H1 (cell line): ENCODE results near the gene NRXN3. TPM values are rescaled to one million over a fixed set of nuclear protein-coding genes. Genes with fewer than 3 reads are reported as not detected.

ENCODE experiments used
- CTCF ChIA-PET: fragments of 300-600 bp; sonication (Branson Sonifier 250); formaldehyde crosslinking; loops from one replicate; lab custom pipeline; 2021; ENCODE audit not compliant: partially characterized antibody; lab: Charles Lee
- POLR2A ChIA-PET: fragments of 300-600 bp; sonication (Branson Sonifier 250); formaldehyde crosslinking; loops from one replicate; lab custom pipeline; 2021; ENCODE audit warnings: inconsistent platforms; ENCODE audit not compliant: partially characterized antibody; lab: Charles Lee
- DNase-seq, 2 experiments: peaks; one replicate each; pipeline versions ENCODE4 v3.0.0 to v3.0.0-alpha.2; 2010 to 2022; ENCODE audit warnings: low spot score in 2 of 2, low read depth in 1 of 2, mixed read lengths in 1 of 2
- FAIRE-seq: peaks from 2 replicates; lab custom pipeline; 2011; peaks lifted over from hg19 to GRCh38; lab: Jason Lieb, UNC
- H2AFZ ChIP-seq: 2 replicates; pipeline ENCODE4 v1.8.1; 2012; ENCODE audit warnings: low read length, inconsistent platforms
- H2AK5ac ChIP-seq: 2 replicates; pipeline ENCODE4 v1.6.1; 2013; ENCODE audit warnings: low read depth, low read length
- H2BK120ac ChIP-seq: replicated peaks from 2 replicates; pipeline ENCODE3; 2013; ENCODE audit warnings: low read depth, low read length, inconsistent platforms
- H2BK12ac ChIP-seq: 2 replicates; pipeline ENCODE4 v1.6.1; 2013; ENCODE audit warnings: low read depth, low read length
- H2BK15ac ChIP-seq: 2 replicates; pipeline ENCODE4 v1.6.1; 2013; ENCODE audit warnings: low read length
- H2BK20ac ChIP-seq: 2 replicates; pipeline ENCODE4 v1.6.1; 2013; ENCODE audit warnings: low read length
- H2BK5ac ChIP-seq: 2 replicates; pipeline ENCODE4 v1.6.1; 2013; ENCODE audit warnings: low read depth, low read length
- H3K14ac ChIP-seq: 2 replicates; pipeline ENCODE4 v1.6.1; 2013; ENCODE audit warnings: inconsistent platforms; ENCODE audit not compliant: insufficient read length
- H3K18ac ChIP-seq: 2 replicates; pipeline ENCODE4 v1.6.1; 2013; ENCODE audit warnings: low read length; ENCODE audit errors: extremely low read depth
- H3K23ac ChIP-seq: 2 replicates; pipeline ENCODE4 v1.6.1; 2013; ENCODE audit warnings: inconsistent platforms; ENCODE audit not compliant: insufficient read length
- H3K23me2 ChIP-seq: 2 replicates; pipeline ENCODE4 v1.6.1; 2013; ENCODE audit warnings: low read depth, low read length
- H3K27ac ChIP-seq: 2 replicates; pipeline ENCODE4 v1.6.1; 2011; ENCODE audit warnings: low read depth, low read length, inconsistent platforms
- H3K27me3 ChIP-seq, 4 experiments: replicated peaks in 1 of 4; 1 replicate in 1 of 4; 2 replicates in 3 of 4; pipeline versions ENCODE4 v1.6.1 to v1.8.1; 2011 to 2013; ENCODE audit warnings: low read length in 3 of 4, mild to moderate bottlenecking in 3 of 4, inconsistent platforms in 2 of 4, mixed read lengths in 2 of 4, moderate library complexity in 1 of 4; ENCODE audit not compliant: control insufficient read depth in 3 of 4, insufficient read depth in 3 of 4; ENCODE audit errors: extremely low read depth in 1 of 4
- H3K36me3 ChIP-seq, 4 experiments: 2 replicates each; pipeline versions ENCODE4 v1.6.1 to v1.8.1; 2011 to 2013; ENCODE audit warnings: mild to moderate bottlenecking in 4 of 4, low read length in 3 of 4, moderate library complexity in 2 of 4, control low read depth in 1 of 4, inconsistent platforms in 1 of 4; ENCODE audit not compliant: insufficient read depth in 4 of 4, control insufficient read depth in 2 of 4
- H3K4ac ChIP-seq: replicated peaks from 2 replicates; pipeline ENCODE3; 2013; ENCODE audit warnings: low read length, low read depth, mixed read lengths, inconsistent platforms; ENCODE audit not compliant: insufficient read length
- H3K4me1 ChIP-seq, 4 experiments: replicated peaks in 1 of 4; 1 replicate in 1 of 4; 2 replicates in 3 of 4; pipeline versions ENCODE4 v1.6.1 to v1.8.1; 2011 to 2013; ENCODE audit warnings: low read length in 3 of 4, inconsistent platforms in 2 of 4, mixed read lengths in 1 of 4; ENCODE audit not compliant: insufficient read depth in 4 of 4, control insufficient read depth in 3 of 4
- H3K4me2 ChIP-seq, 2 experiments: 2 replicates each; pipeline versions ENCODE4 v1.6.1 to v1.8.1; 2011 to 2013; ENCODE audit warnings: low read depth in 2 of 2, low read length in 2 of 2, control low read depth in 1 of 2, inconsistent platforms in 1 of 2, mild to moderate bottlenecking in 1 of 2; ENCODE audit not compliant: insufficient read depth in 1 of 2
- H3K4me3 ChIP-seq, 4 experiments: fragments of 200-600, 300-600 bp in 1 of 4; sonication (generic), shearing (Covaris generic), sonication (Bioruptor Twin) in 1 of 4; 2 replicates each; pipeline versions ENCODE4 v1.5.1 to v1.8.1; 2011 to 2016; ENCODE audit warnings: low read length in 4 of 4, low read depth in 3 of 4, control low read depth in 2 of 4, inconsistent platforms in 2 of 4, mild to moderate bottlenecking in 2 of 4, mixed read lengths in 1 of 4, moderate library complexity in 1 of 4; ENCODE audit not compliant: insufficient read depth in 2 of 4; ENCODE audit errors: extremely low read depth in 1 of 4
- H3K56ac ChIP-seq: replicated peaks from 2 replicates; pipeline ENCODE3; 2013; ENCODE audit warnings: low read depth, mild to moderate bottlenecking, mixed read lengths, low read length, inconsistent platforms; ENCODE audit not compliant: insufficient read length
- H3K79me1 ChIP-seq: 2 replicates; pipeline ENCODE4 v1.6.1; 2013; ENCODE audit warnings: low read depth, low read length, control low read depth
- H3K79me2 ChIP-seq, 2 experiments: 2 replicates each; pipeline versions ENCODE4 v1.6.1 to v1.8.1; 2012 to 2013; ENCODE audit warnings: low read length in 2 of 2, mild to moderate bottlenecking in 2 of 2, inconsistent platforms in 1 of 2; ENCODE audit not compliant: insufficient read depth in 2 of 2, control insufficient read depth in 1 of 2
- H3K9ac ChIP-seq, 4 experiments: replicated peaks in 1 of 4; 1 replicate in 1 of 4; 2 replicates in 3 of 4; pipeline versions ENCODE4 v1.6.1 to v1.8.1; 2011 to 2013; ENCODE audit warnings: low read depth in 3 of 4, low read length in 3 of 4, control low read depth in 2 of 4, mild to moderate bottlenecking in 2 of 4, moderate library complexity in 2 of 4, inconsistent platforms in 1 of 4; ENCODE audit errors: extremely low read depth in 1 of 4
- H3K9me3 ChIP-seq, 2 experiments: 2 replicates each; pipeline versions ENCODE4 v1.6.1 to v1.8.1; 2012 to 2013; ENCODE audit warnings: mild to moderate bottlenecking in 2 of 2, moderate library complexity in 2 of 2, control low read depth in 1 of 2, inconsistent platforms in 1 of 2, low read depth in 1 of 2, low read length in 1 of 2, mixed read lengths in 1 of 2; ENCODE audit not compliant: insufficient read depth in 2 of 2
- H4K20me1 ChIP-seq, 2 experiments: replicated peaks in 1 of 2; 2 replicates each; pipeline versions ENCODE3 to v1.8.1; 2011 to 2013; ENCODE audit warnings: inconsistent platforms in 2 of 2, low read length in 2 of 2, mild to moderate bottlenecking in 1 of 2; ENCODE audit not compliant: insufficient read depth in 2 of 2, control insufficient read depth in 1 of 2
- H4K5ac ChIP-seq: 2 replicates; pipeline ENCODE4 v1.6.1; 2013; ENCODE audit warnings: low read length, low read depth, mixed read lengths, inconsistent platforms; ENCODE audit not compliant: insufficient read length
- H4K8ac ChIP-seq: 2 replicates; pipeline ENCODE4 v1.8.0; 2013; ENCODE audit warnings: mild to moderate bottlenecking, moderate library complexity, low read length, inconsistent platforms; ENCODE audit not compliant: insufficient read depth; ENCODE audit errors: extremely low read depth
- H4K91ac ChIP-seq: replicated peaks from 2 replicates; pipeline ENCODE3; 2013; ENCODE audit warnings: low read length, mixed read lengths, inconsistent platforms; ENCODE audit not compliant: insufficient read length
- ASH2L ChIP-seq: fragments of 200-600, 300-600 bp; sonication (generic); IDR thresholded peaks from one replicate; pipeline ENCODE4 v1.7.1; 2017; ENCODE audit warnings: low read length
- CHD1 ChIP-seq: IDR thresholded peaks from 2 replicates; pipeline ENCODE4 v1.6.1; 2012; ENCODE audit warnings: low read depth, low read length, improper control_type of control experiment
- EP300 ChIP-seq, 2 experiments: IDR thresholded peaks; 1 replicate in 1 of 2; 2 replicates in 1 of 2; pipeline ENCODE4 v1.6.1; 2011 to 2012; ENCODE audit warnings: low read depth in 2 of 2, low read length in 2 of 2, mild to moderate bottlenecking in 2 of 2, borderline replicate concordance in 1 of 2, inconsistent platforms in 1 of 2, moderate library complexity in 1 of 2
- HDAC2 ChIP-seq, 2 experiments: fragments of 300-600 bp in 1 of 2; sonication (generic) in 1 of 2; IDR thresholded peaks; 2 replicates each; pipeline ENCODE4 v1.6.1; 2011 to 2012; ENCODE audit warnings: low read depth in 2 of 2, low read length in 2 of 2, mild to moderate bottlenecking in 2 of 2, moderate library complexity in 2 of 2, borderline replicate concordance in 1 of 2, inconsistent platforms in 1 of 2
- JUN ChIP-seq: IDR thresholded peaks from 2 replicates; pipeline ENCODE4 v1.6.1; 2011; ENCODE audit warnings: low read depth, mild to moderate bottlenecking, improper control_type of control experiment, low read length
- KDM1A ChIP-seq: fragments of 200-600, 300-600 bp; sonication (generic); IDR thresholded peaks from 2 replicates; pipeline ENCODE4 v1.7.1; 2016; ENCODE audit warnings: mild to moderate bottlenecking, low read length, borderline replicate concordance
- MAFK ChIP-seq: IDR thresholded peaks from 2 replicates; pipeline ENCODE4 v1.6.1; 2012; ENCODE audit warnings: low read depth, mild to moderate bottlenecking, improper control_type of control experiment, low read length
- RFX5 ChIP-seq: IDR thresholded peaks from 2 replicates; pipeline ENCODE4 v1.6.1; 2011; ENCODE audit warnings: low read depth, low read length, improper control_type of control experiment, borderline replicate concordance
- SIN3A ChIP-seq, 2 experiments: IDR thresholded peaks in 1 of 2; conservative IDR thresholded peaks in 1 of 2; 2 replicates each; pipeline ENCODE4 v1.6.1; 2011 to 2012; ENCODE audit warnings: low read length in 2 of 2, improper control_type of control experiment in 1 of 2, low read depth in 1 of 2, mild to moderate bottlenecking in 1 of 2
- SIX5 ChIP-seq: IDR thresholded peaks from 2 replicates; pipeline ENCODE4 v1.6.1; 2011; ENCODE audit warnings: mild to moderate bottlenecking, low read depth, low read length
- SP2 ChIP-seq: IDR thresholded peaks from 2 replicates; pipeline ENCODE4 v1.6.1; 2012; ENCODE audit warnings: mild to moderate bottlenecking, low read length, inconsistent platforms
- TAF1 ChIP-seq: IDR thresholded peaks from 2 replicates; pipeline ENCODE4 v1.6.1; 2011; ENCODE audit warnings: mild to moderate bottlenecking, low read depth, low read length
- WGBS, 2 experiments: shearing (Covaris generic) in 1 of 2; methylation state at CpG; one replicate each; pipeline versions ENCODE4 v1.1.6 to v1.1.7; 2013 to 2015; ENCODE audit warnings: low lambda C conversion rate in 2 of 2, mixed read lengths in 2 of 2, inconsistent platforms in 1 of 2, low coverage in 1 of 2, missing lambda C conversion rate in 1 of 2; ENCODE audit not compliant: insufficient replicate concordance in 2 of 2, insufficient coverage in 1 of 2, insufficient read length in 1 of 2; ENCODE audit errors: extremely low coverage in 1 of 2, missing lambda C conversion rate in 1 of 2; 5-methylcytosine and 5-hydroxymethylcytosine counted together
- polyA plus RNA-seq, 7 experiments: library from polyadenylated mRNA; depleted of rRNA in 3 of 7; stranded (reverse) in 5 of 7; unstranded in 2 of 7; fragments of >200 nt in 5 of 7; fragments of 200-250 nt in 2 of 7; gene quantifications; 1 replicate in 5 of 7; 2 replicates in 1 of 7; 4 replicates in 1 of 7; pipeline versions ENCODE4 v1.2.1 to v1.2.3, GENCODE V29; 2011 to 2013; ENCODE audit warnings: missing spikeins in 2 of 7, mixed read lengths in 2 of 7
- total RNA-seq: library from RNA; stranded (reverse); fragmentation: NEBNext Ultra II Directional; extraction: Animal tissue kit (Norgen Biotek cat#: 25700); gene quantifications from 2 replicates; pipeline ENCODE4 v1.2.1, GENCODE V29; 2021
- TF ChIP-seq, protein P1 (sequence below): IDR thresholded peaks from 2 replicates; pipeline ENCODE4 v1.6.1; 2012; ENCODE audit warnings: inconsistent platforms

The NRXN3 gene
- total and polyA plus RNA-seq, 2 of the 8 experiments (the other 6 are each of a cell fraction or from before 2014, with no cell fraction given) = 2.6 to 4.1 TPM

DNA sequence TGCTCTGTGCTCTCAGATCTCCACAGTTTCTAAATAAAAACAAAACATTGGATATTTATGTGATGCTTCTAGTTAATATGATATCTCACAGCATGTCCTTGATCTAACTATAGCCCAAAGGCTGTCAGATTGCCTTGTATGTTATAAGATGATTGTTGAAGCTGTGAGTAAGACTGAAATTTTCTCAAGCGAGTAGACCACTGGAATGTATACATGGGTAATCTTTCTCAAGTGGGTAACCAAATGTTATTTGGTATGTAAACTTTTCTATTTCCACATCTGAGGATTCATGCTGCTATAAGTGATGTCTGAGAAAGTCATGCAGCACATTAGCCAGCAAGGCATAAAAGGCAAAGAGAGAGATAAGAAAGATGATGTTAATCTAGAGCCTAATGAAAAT is 886.7 kb downstream of the NRXN3 start:
- Histone ChIP-seq H3K23me2 (no peaks in the 10 kb centered on the region), H2BK20ac (no peak overlapping the region), H3K4me3 (no peak overlapping the region), H2BK120ac (no peak overlapping the region), H2AK5ac (no peak overlapping the region), H3K18ac (no peak overlapping the region), H3K23ac (no peak overlapping the region), H2BK12ac (no peak overlapping the region), H3K4ac (no peak overlapping the region), H4K91ac (no peak overlapping the region), H4K20me1 (no peaks in the 10 kb centered on the region), H2BK15ac (no peak overlapping the region), H4K5ac (no peak overlapping the region), H3K56ac (no peak overlapping the region), H3K4me1 (no peaks in the 10 kb centered on the region), H4K8ac (no peak overlapping the region), H2AFZ (no peak overlapping the region), H3K14ac (no peak overlapping the region), H3K9ac (no peak overlapping the region), H3K4me2 (no peak overlapping the region), H3K27ac (no peak overlapping the region), H2BK5ac (no peak overlapping the region), H3K79me2 (no peaks in the 10 kb centered on the region), H3K36me3 (no peaks in the 10 kb centered on the region), H3K27me3 (no peaks in the 10 kb centered on the region), H3K9me3 (no peaks in the 10 kb centered on the region), H3K79me1 (no peaks in the 10 kb centered on the region)
- POLR2A ChIA-PET = no interaction called here
- WGBS, 2 experiments = 73% methylated on average over 1 of the region's 1 CpG; no CpG with 5 or more reads in 1 of the 2 experiments
- no peak for FAIRE-seq
- CTCF ChIA-PET = no interaction called here
- no peak for DNase-seq
- no peak for TF ChIP-seq EP300 (IDR thresholded peaks at IDR 0.05; ENCODE audit: borderline replicate concordance in 1 of 2, low read depth in 2 of 2, low read length in 2 of 2)
- TF ChIP-seq RFX5 = no peak
- TF ChIP-seq MAFK = no peak
- TF ChIP-seq SIX5 = no peak
- no peak for TF ChIP-seq CHD1
- no peak for TF ChIP-seq JUN
- no peak for TF ChIP-seq ASH2L
- no peak for TF ChIP-seq SP2
- TF ChIP-seq, protein P1, sequence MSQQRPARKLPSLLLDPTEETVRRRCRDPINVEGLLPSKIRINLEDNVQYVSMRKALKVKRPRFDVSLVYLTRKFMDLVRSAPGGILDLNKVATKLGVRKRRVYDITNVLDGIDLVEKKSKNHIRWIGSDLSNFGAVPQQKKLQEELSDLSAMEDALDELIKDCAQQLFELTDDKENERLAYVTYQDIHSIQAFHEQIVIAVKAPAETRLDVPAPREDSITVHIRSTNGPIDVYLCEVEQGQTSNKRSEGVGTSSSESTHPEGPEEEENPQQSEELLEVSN = no peak
- TF ChIP-seq HDAC2 (IDR thresholded peaks at IDR 0.05; ENCODE audit: borderline replicate concordance in 1 of 2, low read depth in 2 of 2, low read length in 2 of 2) = no peak
- TF ChIP-seq SIN3A (conservative IDR thresholded peaks at IDR 0.05 in 1 of 2, IDR thresholded peaks at IDR 0.05 in 1 of 2; ENCODE audit: low read depth in 1 of 2, low read length in 2 of 2) = no peak
- TF ChIP-seq TAF1 = no peak
- TF ChIP-seq KDM1A = no peak
